Subcutaneous adipose tissue (tissue), 4 donors: Measurements from ENCODE around the gene RPL7A. TPM values are rescaled to one million over a fixed set of nuclear protein-coding genes. Genes with fewer than 3 reads are reported as not detected.

Experiments used
- CTCF ChIP-seq: fragments of 450-650 bp; IDR thresholded peaks from one replicate; pipeline ENCODE4 v1.5.1; 2016; ENCODE audit warnings: low read depth, mild to moderate bottlenecking, control low read depth, antibody characterized with exemption, moderate library complexity
- total RNA-seq, 4 donors: library from RNA; depleted of rRNA; stranded (reverse); fragments of >200 nt; gene quantifications; one replicate each; pipeline ENCODE4 v1.1.0, GENCODE V29; 2016

Gene RPL7A
- total RNA-seq, 4 donors from 2014 or later = 1,241 to 1,737 (median 1,633) TPM

- no peak for TF ChIP-seq CTCF
Measured at GRCh38 chr9:133377721-133378216, 29.8 kb downstream of the RPL7A start.

- no peak for TF ChIP-seq CTCF
Measured at GRCh38 chr9:133378408-133378962, 30.5 kb downstream of the RPL7A start.

- no peak for TF ChIP-seq CTCF
Measured at GRCh38 chr9:133379153-133380086, 31.4 kb downstream of the RPL7A start.

- TF ChIP-seq CTCF = no peak
Measured at GRCh38 chr9:133380734-133381133, 32.7 kb downstream of the RPL7A start.

GRCh38 chr9:133382507-133383141, 34.6 kb downstream of the RPL7A start:
- no peak for TF ChIP-seq CTCF

- no peak for TF ChIP-seq CTCF
Measured at GRCh38 chr9:133383438-133383837, 35.4 kb downstream of the RPL7A start.
